Glomerular visceral epithelial cell (primary cell): ENCODE measurements around the gene CYYR1.
"Not testable (repeated sequence)": the region's sequence is repeated elsewhere in the genome, so short reads cannot be mapped to it uniquely, and the experiment has no call there.

Source experiments
- DNase-seq: peaks from one replicate; pipeline ENCODE4 v3.0.0-alpha.2; 2016; ENCODE audit errors: extremely low spot score

The CYYR1 gene

GRCh38 chr21:26490771-26491170, 82.3 kb downstream of the CYYR1 start:
- DNase-seq: peak; percentile 16

- DNase-seq: no peak
Observed at GRCh38 chr21:26489781-26490180, 83.3 kb downstream of the CYYR1 start.

GRCh38 chr21:26487981-26488480, 85.1 kb downstream of the CYYR1 start:
- no peak for DNase-seq

- no peak for DNase-seq
Observed at GRCh38 chr21:26473471-26473870, 99.6 kb downstream of the CYYR1 start.

- no peak for DNase-seq
Observed at GRCh38 chr21:26471099-26471471, 102.0 kb downstream of the CYYR1 start.

GRCh38 chr21:26470351-26471098, 102.6 kb downstream of the CYYR1 start:
- no peak for DNase-seq

GRCh38 chr21:26469789-26470188, 103.3 kb downstream of the CYYR1 start:
- DNase-seq: peak; percentile 26

GRCh38 chr21:26465916-26466315, 107.2 kb downstream of the CYYR1 start:
- DNase-seq: no peak

GRCh38 chr21:26461500-26461899, 111.6 kb downstream of the CYYR1 start:
- DNase-seq: no peak

GRCh38 chr21:26460621-26461020, 112.5 kb downstream of the CYYR1 start:
- DNase-seq: no peak

GRCh38 chr21:26458854-26459253, 114.2 kb downstream of the CYYR1 start:
- not testable (repeated sequence) for DNase-seq

- no peak for DNase-seq
Observed at GRCh38 chr21:26457817-26458216, 115.3 kb downstream of the CYYR1 start.

GRCh38 chr21:26453267-26453666, 119.8 kb downstream of the CYYR1 start:
- no peak for DNase-seq

- DNase-seq: no peak
Observed at GRCh38 chr21:26451081-26451740, 121.9 kb downstream of the CYYR1 start.

- DNase-seq: no peak
Observed at GRCh38 chr21:26449161-26449560, 123.9 kb downstream of the CYYR1 start.

GRCh38 chr21:26448751-26449150, 124.3 kb downstream of the CYYR1 start:
- DNase-seq: no peak

- DNase-seq: no peak
Observed at GRCh38 chr21:26447932-26448475, 125.1 kb downstream of the CYYR1 start.

GRCh38 chr21:26445440-26445839, 127.6 kb downstream of the CYYR1 start:
- DNase-seq: no peak

- no peak for DNase-seq
Observed at GRCh38 chr21:26444646-26445045, 128.4 kb downstream of the CYYR1 start.

- no peak for DNase-seq
Observed at GRCh38 chr21:26443867-26444266, 129.2 kb downstream of the CYYR1 start.

- no peak for DNase-seq
Observed at GRCh38 chr21:26443291-26443690, 129.8 kb downstream of the CYYR1 start.

GRCh38 chr21:26441149-26441548, 131.9 kb downstream of the CYYR1 start:
- no peak for DNase-seq

GRCh38 chr21:26438976-26439375, 134.1 kb downstream of the CYYR1 start:
- DNase-seq: no peak
